Limb (tissue), 2 donors: ENCODE results near the gene RAB19.
"Not testable (repeated sequence)": the region's sequence is repeated elsewhere in the genome, so short reads cannot be mapped to it uniquely, and the experiment has no call there.

Source experiments
- DNase-seq, 2 donors: peaks; one replicate each; pipeline ENCODE4 v3.0.0-alpha.2; 2016; ENCODE audit errors: extremely low spot score in 2 of 2

Gene RAB19

DNA sequence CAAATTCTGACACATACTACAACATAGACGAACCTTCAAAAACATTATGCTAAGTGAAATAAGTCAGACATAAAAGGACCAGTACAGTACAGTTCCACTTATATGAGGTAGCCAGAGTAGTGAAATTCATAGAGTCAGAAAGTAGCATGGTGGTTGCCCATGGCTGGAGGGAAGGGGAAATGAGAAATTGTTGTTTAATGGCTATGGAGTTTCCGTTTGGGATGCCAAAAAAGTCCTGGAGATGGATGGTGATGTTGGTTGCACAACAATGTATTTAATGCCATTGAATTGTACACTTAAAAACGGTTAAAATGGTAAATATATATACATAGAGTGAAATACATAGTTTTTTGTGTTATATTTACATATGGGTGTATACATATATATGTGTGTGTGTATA lies 3.5 kb upstream of the RAB19 start:
- DNase-seq: no peak

DNA sequence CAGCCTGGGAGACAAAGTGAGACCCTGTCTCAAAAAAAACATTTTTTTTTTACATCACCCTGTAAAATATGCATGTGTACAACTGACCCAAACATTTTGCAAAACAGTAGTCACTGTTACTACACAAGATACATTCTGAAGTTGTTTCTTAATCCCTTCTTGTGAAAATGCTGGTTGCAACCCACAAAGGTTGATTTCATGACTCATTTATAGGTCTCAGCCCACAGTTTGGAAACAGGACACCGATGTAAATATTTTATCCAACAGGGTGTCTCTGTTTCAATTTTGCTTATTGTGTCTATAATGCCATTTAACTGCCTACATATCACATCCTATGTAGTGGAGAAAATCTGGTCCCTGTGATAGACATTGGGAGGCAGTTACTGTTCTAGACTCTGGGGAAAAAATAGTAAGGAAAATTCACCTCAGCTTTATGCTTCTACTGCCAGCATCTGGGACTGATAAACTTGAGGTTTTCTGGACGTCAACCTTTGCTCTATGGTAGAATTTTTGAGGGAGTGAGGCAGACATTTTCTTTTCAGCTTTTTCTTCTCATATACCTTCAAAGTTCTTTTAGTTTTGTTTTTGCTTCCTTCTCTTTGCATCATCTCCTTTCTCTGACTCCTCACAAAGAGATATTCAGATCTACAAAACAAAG lies 1.6 kb upstream of the RAB19 start:
- no peak for DNase-seq

DNA sequence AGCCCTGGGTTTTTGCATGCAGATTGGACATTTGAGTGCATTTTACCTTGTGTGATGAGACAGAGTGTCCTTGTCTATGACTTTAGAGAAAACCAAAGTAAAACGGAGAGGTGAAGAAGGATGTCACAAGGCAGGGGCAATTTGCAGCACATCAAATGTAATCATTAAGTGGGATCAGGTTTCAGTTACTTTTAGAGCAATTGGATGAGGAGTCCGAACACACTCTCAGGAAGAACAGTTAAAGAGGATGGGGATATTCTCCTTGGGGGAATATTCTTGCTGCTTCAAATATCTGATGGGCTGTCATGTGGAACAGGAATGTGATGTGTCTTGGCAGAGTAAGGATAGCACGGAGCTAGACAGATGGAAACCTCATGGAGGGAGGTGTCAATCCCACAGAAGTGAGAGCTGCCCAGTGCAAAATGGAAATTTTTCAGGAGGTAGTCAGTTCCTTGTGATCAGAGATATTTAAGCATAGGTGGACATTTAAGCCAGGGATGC lies 757 bp downstream of the RAB19 start:
- no peak for DNase-seq

DNA sequence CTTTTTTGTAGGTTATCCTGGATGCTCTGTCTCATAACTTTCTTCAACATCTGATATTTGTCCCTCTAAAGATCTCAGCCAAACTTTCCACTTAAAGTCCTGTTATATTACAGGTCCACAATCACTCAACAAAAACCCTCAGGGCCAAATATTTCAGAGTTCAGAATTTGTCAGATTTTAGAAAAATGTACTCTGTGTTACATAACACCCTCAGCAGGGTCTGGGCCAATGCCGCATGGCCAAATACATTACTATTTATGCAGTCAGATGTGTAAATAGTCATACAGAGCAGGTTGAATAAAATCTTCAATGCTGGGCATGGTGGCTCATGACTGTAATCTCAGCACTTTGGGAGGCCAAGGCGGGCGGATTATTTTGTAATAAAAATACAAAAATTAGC lies 11.5 kb downstream of the RAB19 start:
- no peak for DNase-seq

DNA sequence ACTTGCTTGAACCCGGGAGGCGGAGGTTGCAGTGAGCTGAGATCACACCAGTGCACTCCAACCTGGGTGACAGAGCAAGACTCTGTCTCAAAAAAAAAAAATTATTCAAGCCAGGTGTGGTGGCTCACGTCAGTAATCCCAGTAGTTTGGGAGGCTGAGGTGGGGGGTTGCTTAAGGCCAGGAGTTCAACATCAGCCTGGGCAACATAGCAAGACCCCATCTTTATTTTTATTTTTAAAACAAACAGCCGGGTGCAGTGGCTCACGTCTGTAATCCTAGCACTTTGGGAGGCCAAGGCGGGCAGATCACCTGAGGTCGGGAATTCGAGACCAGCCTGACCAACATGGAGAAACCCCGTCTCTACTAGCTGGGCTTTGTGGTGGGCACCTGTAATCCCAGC lies 12.0 kb downstream of the RAB19 start:
- not testable (repeated sequence) for DNase-seq

DNA sequence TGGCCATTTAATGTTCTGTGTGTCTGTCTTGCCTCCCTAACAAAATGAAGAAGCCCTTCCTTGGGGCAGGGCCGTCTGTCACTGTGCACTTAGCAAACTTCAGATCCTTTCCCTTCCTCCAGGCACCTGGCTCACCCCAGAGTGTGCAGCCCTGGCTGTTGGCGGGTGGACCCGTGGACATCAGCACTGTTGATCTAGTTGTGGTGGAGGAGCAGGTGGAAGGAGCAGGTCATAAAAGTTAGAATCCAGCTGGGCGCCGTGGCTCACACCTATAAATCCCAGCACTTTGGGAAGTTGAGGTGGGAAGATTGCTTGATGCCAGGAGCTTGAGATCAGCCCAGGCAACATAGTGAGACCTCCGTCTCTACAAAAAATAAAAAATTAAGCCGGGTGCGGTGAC lies 12.7 kb downstream of the RAB19 start:
- DNase-seq: no peak

DNA sequence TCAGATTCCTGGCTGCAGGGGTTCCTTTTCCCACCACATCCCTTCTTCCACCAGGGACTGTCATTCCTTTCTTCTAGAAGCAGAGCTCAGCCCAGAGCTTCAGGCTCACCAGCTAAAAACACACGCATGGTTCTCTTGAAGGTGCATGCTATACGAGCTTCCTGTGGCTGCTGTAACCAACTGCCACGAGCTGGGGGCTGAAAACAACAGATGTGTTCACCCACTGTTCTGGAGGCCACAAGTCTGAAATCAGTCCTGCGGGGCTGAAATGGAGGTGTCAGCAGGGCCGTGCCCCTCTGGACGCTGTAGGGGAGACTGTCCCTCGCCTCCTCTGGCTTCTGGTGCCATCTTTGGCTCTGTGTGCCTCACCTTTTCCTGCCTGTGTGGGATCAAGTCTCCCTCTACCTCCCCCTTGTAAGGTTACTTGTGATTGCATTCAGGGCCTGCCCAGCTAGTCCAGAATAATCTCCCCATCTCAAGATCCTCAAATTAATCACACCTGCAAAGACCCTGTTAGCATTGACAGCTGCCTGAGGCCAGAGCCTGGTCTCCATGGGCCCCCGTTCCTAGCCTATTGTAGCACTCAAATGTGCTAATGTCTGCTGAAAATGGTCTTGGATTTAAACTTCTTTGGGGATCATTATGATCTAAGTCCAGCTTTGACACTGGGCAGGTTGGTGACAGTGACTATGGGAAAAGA lies 13.7 kb downstream of the RAB19 start:
- DNase-seq: no peak

DNA sequence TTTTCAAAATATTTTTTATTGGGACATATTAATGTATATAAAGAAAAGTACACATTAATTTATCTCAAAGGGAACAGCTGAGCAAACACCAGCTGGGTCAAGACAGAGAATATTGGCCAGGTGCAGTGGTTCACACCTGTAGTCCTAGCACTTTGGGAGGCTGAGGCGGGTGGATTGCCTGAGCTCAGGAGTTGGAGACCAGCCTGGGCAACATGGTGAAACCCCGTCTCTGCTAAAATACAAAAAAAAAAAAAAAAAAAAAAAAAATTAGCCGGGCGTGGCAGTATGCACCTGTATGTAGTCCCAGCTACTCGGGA lies 14.3 kb downstream of the RAB19 start:
- not testable (repeated sequence) for DNase-seq

DNA sequence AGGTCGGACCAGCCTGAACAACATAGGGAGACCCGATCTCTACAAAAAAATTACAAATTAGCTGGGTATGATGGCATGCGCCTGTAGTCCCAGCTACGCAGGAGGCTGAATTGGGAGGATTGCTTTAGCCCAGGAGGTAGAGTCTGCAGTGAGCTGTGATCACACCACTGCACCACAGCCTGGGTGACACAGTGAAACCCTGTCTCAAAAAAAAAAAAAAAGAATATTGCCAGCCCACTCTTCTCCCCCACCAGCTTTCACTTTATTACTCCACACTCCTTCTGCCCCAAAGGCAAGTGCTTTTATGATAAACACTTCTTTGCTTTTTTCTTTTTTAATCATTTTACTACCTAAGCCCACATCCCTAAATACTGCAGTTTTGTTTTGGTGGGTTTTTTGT lies 14.8 kb downstream of the RAB19 start:
- DNase-seq: no peak

DNA sequence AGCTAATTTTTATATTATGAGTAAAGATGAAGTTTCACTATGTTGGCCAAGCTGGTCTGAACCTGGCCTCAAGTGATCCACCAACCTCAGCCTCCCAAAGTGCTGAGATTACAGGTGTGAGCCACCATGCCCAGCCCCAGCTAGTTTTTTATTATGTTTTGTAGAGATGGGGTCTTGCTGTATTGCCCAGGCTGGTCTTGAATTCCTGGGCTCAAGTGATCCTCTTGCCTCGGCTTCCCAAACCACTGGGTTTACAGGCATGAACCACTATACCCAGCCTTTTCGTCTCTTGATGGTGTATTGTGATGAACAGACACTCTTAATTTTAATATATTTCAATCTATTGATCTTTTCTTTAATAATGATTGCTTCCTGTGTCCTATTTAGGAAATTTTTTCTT lies 17.7 kb downstream of the RAB19 start:
- no peak for DNase-seq

DNA sequence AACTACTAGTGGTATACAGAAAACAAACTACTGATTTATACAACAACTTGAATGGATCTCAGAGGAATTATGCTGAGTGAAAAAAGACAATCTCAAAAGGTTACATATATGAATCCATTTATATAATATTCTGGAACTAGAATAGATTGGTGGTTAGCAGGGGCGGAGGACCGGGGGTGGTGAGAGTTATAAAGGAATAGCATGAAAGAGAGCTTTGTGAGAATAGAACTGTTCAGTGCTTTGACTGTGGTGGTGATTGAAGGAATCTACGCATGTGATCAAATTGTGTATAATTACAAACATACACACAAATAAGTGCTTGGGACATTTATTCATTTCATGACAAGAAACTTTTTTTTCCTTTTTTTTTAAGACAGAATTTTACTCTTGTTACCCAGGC lies 19.6 kb downstream of the RAB19 start:
- DNase-seq: no peak

DNA sequence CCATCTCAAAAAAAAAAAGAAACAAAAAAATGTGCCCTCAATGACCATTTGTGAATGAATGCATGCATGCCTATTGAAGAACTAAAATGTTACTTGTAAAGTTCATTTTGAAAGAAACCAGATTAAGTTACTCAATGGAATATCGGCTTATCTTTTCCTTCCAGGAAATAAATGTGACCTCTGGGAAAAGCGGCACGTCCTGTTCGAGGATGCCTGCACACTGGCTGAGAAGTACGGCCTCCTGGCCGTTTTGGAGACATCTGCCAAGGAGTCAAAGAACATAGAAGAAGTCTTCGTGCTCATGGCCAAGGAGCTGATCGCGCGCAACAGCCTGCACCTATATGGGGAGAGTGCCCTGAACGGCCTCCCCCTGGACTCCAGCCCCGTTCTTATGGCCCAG lies 21.9 kb downstream of the RAB19 start:
- no peak for DNase-seq

DNA sequence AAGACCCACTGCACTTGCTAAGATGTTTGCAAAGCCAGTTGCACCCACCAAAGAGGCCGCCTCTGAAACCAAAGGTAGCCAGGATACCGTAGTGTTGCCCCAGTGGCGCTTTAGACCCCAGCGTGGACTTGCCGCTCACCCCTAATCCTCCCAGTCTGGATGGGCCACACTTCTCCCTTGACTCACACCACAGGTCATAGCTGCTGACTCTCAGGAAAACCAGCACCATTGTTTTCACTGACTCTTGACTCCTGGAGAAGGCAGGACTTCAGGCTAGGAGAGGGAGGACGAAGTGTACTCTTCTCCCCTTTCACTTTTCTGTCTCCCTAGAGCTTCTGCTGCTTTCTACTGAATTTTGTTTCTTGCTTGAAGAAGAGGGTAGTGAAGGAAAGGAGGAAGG lies 22.3 kb downstream of the RAB19 start:
- DNase-seq: no peak

DNA sequence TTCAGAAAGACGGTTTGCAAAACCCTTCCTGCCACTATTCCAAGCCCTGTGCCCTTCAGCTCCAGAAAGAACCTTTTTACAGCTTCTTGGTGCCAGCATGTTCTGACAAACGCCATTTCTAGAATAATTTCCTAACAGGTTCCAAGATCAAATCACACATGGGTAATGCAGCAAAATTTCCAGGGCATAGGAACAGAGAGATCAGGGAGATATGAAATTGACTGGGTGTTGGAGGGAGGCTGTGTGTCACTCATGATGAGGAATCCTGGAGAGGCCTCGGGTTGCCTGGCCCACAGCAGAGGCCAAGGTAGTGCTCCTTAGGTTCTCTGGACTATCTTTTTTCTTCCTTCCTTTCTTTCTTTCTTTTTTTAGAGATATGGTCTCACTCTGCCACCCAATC lies 29.5 kb downstream of the RAB19 start:
- no peak for DNase-seq

DNA sequence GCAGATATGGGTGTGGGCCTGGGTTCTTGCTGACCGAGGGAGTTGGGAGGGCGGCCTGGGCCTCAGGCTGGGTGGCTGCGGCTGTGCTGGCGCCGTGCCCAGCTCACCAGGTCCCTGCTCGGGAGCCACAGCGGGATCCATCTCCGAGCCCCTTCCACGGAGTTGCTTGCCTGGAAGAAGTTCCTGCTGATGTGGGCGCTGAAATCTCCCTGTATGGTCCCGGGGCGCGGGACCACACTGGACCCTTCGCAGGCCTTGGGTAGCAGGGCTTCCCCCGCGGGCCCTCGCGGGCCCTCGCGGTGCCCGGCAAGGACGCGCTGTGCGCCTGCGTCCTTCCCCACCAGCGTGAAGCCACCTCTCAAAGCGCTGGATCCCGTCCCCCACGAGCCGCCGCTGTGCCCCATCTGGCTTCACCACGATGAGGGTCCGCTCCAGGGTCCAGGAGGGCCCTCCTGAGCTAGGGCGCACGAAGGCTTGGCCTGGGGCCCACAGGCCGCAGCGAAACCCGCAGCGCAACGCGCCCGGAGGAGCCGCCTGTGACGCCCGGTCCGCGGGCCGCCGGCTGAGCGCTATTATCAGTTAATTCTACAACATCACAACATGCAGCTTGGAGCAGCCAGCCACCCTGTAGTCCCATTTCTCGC lies 31.5 kb downstream of the RAB19 start:
- DNase-seq: no peak

DNA sequence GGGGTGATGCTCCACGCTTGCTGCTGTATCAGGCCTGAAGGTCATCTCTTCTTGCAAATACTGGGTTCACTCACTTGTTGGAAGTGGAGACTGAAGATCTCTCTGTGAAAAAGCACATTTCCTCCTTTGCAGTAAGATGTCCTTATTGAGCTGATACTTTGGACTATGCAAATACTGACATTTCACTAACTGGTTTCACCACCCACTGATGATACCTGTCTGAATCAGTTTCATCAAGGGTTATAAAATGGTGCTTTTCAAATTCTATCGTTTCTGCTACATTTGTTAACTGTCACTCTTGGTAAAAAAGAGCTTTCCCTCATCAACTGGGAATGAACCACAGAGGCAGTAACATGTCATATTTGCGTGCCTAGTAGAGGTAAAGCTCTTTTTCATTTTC lies 35.5 kb downstream of the RAB19 start:
- no peak for DNase-seq

DNA sequence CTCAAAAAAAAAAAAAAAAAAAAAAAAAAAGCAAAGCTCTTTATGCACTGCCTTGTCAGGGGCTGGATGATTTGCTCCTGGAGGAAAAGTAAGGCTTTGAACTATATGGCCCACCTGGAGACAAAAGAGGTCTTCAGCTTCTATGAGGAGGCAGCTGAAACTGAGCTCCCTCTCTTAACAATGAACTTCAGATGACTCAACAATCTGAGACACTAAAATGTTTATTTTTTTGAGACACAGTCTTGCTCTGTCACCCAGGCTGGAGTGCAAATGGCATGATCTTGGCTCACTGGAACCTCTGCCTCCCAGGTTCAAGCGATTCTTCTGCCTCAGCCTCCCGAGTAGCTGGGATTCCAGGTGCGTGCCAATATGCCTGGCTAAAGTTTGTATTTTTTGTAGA lies 36.7 kb downstream of the RAB19 start:
- no peak for DNase-seq

DNA sequence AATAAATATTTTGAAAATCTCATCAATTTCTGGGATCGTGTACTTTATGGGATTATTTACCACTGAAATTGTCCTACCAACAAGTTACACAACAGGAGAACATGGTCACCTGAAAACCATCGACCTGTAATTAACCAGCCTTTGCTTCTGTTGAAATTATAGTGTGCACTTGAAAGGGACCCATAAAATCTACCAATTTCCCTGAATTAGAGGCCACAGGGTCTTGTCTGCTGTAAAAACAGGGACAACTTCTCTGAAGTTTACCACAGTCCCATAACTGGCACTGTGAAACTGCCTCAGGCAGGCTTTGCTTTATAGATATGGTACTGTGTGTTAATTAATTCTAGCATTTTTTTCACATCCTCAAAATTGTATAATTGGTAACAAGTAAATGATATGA lies 37.7 kb downstream of the RAB19 start:
- no peak for DNase-seq

DNA sequence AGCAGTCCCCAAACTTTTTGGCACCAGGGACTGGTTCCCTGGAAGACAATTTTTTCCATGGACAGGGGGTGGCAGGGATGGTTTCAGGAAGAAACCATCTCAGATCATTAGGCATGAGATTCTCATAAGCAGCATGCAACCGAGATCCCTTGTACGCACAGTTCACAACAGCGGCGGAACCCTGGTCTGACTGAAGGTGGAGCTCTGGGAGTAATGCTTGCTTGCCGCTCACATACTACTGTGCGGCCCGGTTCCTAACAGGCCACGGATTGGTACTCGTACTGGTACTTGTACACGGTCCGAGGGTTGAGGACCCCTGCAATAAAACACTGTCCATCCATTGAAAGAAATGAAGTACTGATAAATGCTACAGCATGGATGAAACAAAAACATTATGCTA lies 42.6 kb downstream of the RAB19 start:
- DNase-seq: no peak

DNA sequence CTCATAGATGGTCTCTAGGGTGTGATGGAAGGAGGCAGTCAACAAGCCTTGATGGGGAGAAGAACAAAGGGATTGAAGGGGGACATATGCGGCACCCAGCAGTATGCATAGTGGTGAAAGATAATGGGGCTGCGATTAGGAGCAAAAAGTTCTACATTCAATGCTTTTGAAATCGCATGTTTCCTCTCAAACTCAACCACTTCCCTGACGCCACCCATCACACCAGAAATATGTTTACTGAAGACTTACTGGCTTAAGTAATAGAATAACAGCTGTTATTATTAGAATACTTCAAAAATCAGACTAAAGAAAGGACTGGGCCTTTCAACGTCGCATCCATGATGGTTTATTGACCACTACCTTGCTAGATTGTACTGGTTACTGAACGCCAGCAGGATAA lies 44.0 kb downstream of the RAB19 start:
- no peak for DNase-seq

DNA sequence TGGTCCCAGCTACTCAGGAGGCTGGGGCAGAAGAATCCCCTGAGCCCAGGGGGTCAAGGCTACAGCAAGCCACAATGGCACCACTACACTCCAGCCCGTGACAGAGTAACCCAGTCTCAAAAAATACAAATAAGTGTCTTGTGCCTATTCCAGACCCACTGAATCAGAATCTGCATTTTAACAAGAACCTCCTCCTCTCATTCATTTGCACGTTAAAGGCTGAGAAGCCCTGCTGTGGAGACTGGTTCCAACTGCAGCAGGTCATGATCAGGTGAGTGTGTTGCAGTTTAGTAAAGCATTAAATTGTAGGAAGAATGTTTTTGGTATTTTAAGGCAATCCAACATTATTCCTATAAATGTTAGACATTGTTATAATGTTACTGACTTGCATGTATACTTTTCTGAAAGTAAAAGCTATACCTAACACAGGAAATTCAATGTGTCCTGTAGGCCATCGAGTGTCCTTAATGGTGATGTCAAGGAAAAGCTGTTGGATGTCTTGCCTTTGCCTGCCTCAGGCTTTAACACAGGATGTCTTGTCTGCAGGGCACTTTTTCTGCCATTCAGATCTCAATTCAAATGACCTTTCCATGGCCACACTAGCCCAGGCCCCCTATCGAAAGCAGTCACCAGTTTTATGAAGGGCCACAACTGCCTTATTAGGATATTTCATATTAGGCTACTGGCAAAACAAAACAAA lies 45.1 kb downstream of the RAB19 start:
- DNase-seq: no peak

DNA sequence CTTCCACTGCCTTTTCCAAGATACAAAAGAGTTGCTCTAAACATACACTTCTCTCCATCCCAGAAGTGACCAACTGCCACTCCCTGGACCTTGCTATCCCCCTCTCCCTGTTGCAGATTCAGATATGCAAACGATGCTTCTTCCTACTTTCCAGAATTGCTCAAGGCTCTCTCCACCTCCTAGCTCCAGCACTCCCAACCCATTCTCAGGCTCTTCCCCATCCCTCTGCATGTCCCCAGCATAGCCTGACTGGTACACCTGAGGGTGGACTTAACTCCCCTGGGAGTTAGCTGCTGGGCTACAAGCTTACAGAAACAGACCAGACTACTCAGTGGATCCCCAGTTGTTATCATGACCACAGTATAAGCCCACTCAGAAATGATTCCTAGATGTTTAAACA lies 47.9 kb downstream of the RAB19 start:
- no peak for DNase-seq
